GM19395 (cell line): Measurements from ENCODE around the gene ALK.

ENCODE experiments used
- ATAC-seq: cut with Tn5 transposase; IDR thresholded peaks from one replicate; pipeline ENCODE4 v1.9.1; 2021; ENCODE audit warnings: mild to moderate bottlenecking, moderate library complexity; ENCODE audit not compliant: unreplicated experiment

Gene ALK

GRCh38 chr2:29186817-29187216 lies 734.6 kb downstream of the ALK start:
- ATAC-seq: no peak

GRCh38 chr2:29184531-29184930 lies 736.9 kb downstream of the ALK start:
- ATAC-seq: no peak

DNA sequence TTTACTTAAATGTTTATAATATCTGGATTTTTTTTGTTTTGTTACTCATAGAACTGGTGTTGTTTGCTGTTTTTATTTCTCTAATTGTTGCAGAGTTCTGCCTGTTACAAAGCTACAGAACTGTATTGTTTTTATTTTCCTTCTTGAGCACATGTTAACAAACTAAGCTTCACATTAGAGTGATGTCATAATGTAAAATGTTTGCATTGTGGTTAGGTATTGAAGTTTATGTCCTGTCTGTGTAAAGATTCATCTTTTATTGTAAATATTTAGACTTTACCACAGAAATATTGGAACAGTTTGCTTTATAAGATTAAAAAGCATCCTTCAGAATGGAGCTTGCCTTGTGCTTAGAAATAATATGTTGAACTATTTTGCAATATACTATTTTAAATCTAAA lies 738.5 kb downstream of the ALK start:
- ATAC-seq: no peak

- no peak for ATAC-seq
Measured at GRCh38 chr2:29182334-29182733, 739.1 kb downstream of the ALK start.

DNA sequence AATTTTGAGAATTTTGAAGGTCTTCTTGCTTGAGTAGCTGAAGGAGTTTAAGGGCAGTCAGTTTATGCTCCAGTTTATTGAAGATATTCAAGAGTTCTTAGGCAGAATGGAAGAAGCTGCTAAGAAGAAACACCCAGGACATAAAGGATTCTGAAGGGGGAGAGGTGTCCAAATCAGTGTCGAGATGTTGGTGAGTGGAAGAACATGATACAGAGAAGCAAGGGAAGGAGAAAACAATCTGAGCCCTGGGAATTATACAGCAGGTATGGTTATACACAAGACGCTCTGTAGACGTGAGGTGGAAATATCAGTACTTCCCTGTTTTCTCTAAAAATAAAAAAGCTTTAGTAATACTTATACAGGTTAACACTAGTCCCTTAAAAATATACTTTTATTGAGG lies 746.0 kb downstream of the ALK start:
- no peak for ATAC-seq

- no peak for ATAC-seq
Measured at GRCh38 chr2:29174937-29175336, 746.4 kb downstream of the ALK start.

GRCh38 chr2:29166242-29167039 lies 754.9 kb downstream of the ALK start:
- no peak for ATAC-seq

DNA sequence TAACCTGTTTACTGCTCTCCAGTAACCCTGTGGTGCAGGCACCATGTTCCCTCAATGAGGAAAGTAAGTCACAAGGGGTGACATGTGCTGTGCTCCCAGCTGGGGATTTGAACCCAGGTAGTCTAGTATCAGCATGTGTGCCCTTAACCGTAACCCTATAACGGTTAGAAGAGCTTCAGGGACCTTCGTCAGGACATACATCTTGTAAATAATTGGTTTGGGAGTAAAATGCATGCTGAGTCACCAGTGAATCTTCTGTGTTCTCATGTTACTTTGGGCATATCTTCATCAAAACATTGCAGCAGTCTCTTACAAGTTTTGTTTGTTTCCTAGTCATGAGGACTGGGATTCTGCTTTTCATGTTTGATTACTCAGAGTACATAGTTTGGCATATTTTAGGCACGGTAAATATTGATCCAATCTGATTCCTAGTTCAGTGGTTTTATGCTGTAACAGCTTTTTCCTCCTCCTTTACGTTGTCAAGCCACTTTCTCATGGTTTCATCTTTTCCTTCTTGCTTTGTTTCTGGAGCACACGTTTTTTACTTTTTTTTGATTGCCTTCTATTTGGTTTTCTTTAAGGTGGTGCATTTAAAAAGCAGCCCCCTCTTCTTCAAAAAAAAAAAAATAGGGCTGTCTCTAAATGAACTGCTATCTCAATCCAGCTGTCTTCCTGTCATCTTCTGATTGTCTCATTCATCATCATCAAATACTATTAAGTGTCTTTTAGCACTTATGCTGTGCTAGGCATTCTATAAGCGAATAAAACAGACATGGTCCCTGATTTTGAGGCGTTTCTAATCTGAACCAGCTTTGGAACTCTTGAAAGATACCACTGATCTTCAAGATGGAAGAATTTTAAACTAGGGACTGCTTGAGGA lies 755.8 kb downstream of the ALK start:
- no peak for ATAC-seq

DNA sequence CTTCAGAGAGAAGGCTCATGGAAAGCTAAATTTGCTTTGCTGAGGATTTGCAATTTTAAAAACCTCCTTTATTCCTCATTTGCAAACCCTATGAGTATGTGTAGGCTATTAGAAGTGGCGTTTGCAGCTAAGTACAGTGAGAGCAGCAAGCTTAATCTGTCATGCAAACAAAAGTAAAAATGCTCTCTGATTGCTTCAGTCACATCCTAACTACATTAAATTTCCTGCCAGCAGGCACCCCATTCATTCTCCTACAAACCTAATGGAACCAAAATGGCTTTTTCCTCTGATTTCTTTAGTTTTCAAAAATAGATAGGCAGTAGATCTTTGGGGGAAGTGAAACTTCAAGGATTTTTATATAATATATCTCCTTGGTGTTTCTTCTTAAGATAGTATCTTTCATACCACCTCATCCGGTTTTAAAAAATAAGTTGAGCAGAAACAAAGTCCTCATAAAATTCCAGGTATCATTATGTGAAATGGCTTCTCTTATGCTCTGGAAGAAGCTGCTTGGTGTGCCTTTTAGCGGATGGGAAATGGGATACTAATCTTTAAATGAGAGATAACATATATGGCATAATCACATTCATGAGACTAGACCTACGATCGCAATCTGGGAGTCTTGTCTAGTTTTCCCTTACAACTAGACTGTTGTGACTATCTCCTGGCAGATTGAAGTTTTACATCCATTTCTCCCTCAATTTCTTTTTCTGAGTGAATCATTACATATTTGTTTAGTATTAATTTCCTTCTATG lies 757.1 kb downstream of the ALK start:
- no peak for ATAC-seq

DNA sequence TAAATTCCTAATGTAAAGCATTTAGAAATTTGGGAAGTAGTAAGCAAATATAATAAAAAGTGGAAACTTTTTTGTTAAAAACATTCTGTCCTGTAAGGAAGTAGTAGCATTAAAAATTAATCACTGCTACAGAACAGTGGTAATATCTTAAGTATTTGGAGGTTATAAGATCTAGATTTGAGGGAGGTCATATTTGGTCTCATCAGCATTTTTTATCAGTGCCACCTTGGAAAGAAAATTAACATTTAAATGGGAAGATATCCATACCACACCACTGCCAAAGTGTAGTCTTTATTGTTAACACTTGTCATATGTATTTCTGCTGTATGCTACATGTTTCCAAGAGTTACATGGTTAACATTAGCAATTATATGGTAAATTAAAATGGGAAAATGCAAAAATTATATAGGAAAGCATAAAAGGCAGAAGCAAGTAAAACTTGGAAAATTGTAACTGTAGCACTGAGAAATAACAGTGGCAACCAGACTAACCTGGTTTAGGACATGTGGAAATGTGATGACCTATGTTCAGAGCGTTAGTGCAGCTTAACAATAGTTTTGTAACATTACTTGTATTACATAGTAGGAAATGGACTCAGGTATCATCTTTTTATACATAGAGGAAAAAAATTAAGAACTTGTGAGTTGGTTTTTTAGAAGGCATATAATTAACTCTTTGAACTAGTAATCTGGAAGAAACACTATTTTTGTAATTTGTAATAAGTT lies 759.0 kb downstream of the ALK start:
- no peak for ATAC-seq

DNA sequence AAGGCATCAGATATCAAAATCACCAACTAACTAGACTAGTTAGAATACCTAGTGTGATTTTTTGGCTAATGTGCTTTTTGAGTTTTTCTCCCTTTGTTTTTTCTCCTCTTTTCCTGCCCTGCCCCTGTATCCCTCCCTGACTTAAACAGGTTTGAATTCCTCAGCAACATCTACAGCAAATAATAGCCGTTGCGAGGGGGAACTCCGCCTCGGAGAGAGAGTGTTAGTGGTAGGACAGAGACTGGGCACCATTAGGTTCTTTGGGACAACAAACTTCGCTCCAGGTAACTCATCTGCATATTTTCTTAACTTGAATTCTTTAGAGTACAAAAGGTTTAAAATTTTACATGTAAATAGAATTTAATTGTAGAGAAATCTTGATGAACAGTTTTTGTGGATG lies 761.2 kb downstream of the ALK start:
- ATAC-seq: no peak

GRCh38 chr2:29159125-29159524 lies 762.3 kb downstream of the ALK start:
- no peak for ATAC-seq

GRCh38 chr2:29157131-29157530 lies 764.3 kb downstream of the ALK start:
- no peak for ATAC-seq

GRCh38 chr2:29155578-29155977 lies 765.8 kb downstream of the ALK start:
- no peak for ATAC-seq

DNA sequence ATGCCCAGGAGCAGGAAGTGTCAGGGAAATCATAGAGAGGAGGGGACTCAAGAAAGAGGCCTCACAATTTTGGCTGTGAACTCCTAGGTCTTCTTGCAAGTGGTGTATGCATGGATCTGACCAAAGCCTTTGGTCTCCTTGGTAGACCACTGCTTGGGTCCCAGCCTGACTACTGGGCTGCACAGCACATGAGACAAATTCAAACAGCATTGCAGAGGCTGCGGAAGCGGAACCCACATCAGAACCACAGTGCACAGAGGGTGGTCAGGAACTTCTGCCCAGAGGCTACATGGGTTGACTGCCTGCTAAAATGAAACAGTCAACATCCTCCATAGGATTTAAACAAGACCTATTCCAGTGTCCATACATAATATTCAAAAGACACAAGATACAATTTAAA lies 766.8 kb downstream of the ALK start:
- ATAC-seq: no peak

DNA sequence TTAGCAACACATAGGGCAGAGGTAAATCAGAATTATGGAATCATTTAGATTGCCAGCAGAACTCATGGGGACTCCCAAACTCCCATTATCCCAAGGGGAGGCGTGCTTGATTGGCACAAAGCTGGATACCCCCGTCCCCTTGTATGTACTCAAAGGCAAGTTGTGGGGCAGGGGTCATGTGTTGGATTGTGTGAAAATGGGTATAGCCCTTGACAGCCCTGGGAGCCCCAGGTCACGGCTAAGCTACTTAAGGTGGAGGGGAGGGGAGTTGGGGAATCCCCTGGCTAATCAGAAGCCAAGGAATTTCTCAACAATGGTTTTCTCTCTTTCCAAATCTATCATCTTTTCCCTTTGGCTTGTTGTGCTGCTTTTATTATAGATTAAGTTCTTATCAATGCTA lies 773.4 kb downstream of the ALK start:
- no peak for ATAC-seq

- ATAC-seq: no peak
Measured at GRCh38 chr2:29146197-29146596, 775.2 kb downstream of the ALK start.

GRCh38 chr2:29143657-29144056 lies 777.7 kb downstream of the ALK start:
- no peak for ATAC-seq
